HFF-Myc (cell line): Measurements from ENCODE around the gene C6orf132.

ENCODE experiments used
- DNase-seq: peaks from one replicate; pipeline ENCODE4 v3.0.0-alpha.2; 2011; ENCODE audit warnings: low read depth; ENCODE audit errors: extremely low read depth
- H3K4me3 ChIP-seq: replicated peaks from 2 replicates; pipeline ENCODE4 v1.5.1; 2011; ENCODE audit warnings: low read depth, mild to moderate bottlenecking, control low read depth, low read length
- TF ChIP-seq, protein P1 (sequence below): IDR thresholded peaks from 2 replicates; pipeline ENCODE4 v1.5.1; 2012; ENCODE audit warnings: mild to moderate bottlenecking, low read depth, low read length, control low read depth; ENCODE audit errors: missing control alignments

Gene C6orf132

DNA sequence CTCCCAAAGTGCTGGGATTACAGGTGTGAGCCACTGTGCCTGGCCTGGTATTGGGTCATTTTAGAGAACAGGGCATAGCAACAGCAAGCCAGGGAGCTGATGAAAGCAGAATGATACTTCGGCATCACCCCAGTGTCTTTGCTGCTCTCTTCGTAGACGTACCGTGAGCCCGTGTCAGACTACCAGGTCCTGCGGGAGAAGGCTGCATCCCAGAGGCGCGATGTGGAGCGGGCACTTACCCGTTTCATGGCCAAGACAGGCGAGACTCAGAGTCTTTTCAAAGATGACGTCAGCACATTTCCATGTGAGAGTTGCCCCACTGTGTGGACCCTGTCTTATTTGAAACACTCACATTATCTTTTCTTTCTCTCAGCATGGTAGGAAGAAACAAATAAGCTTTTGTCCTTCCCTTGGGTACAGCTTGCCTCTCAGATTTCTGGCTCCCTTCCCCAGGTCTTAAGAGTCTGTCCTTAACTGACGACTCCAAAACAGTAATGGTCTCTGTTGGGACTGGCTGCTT, 76.2 kb downstream of the C6orf132 start:
- TF ChIP-seq, protein P1, sequence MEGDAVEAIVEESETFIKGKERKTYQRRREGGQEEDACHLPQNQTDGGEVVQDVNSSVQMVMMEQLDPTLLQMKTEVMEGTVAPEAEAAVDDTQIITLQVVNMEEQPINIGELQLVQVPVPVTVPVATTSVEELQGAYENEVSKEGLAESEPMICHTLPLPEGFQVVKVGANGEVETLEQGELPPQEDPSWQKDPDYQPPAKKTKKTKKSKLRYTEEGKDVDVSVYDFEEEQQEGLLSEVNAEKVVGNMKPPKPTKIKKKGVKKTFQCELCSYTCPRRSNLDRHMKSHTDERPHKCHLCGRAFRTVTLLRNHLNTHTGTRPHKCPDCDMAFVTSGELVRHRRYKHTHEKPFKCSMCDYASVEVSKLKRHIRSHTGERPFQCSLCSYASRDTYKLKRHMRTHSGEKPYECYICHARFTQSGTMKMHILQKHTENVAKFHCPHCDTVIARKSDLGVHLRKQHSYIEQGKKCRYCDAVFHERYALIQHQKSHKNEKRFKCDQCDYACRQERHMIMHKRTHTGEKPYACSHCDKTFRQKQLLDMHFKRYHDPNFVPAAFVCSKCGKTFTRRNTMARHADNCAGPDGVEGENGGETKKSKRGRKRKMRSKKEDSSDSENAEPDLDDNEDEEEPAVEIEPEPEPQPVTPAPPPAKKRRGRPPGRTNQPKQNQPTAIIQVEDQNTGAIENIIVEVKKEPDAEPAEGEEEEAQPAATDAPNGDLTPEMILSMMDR: no peak
- no peak for DNase-seq
- H3K4me3 ChIP-seq: no peak overlapping the region

DNA sequence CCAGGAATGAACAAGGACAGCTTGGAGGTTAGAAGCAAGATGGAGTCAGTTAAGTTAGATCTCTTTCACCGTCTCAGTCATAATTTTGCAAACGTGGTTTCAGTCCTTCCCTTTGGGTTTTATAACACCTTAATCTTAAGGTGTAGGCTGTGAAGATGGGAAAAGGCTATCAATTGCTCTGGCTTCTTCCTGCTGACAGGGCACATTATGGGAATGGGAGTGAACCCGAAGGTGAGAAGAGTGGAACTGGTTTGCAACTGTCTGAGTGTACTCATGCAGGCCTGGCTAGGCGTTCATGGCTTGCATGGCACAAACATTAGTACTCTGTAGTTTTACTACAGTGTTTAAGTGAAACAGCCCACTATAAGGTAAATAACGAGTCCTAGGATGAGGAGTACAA, 82.7 kb downstream of the C6orf132 start:
- TF ChIP-seq, protein P1: no peak
- H3K4me3 ChIP-seq: no peak overlapping the region
- no peak for DNase-seq

DNA sequence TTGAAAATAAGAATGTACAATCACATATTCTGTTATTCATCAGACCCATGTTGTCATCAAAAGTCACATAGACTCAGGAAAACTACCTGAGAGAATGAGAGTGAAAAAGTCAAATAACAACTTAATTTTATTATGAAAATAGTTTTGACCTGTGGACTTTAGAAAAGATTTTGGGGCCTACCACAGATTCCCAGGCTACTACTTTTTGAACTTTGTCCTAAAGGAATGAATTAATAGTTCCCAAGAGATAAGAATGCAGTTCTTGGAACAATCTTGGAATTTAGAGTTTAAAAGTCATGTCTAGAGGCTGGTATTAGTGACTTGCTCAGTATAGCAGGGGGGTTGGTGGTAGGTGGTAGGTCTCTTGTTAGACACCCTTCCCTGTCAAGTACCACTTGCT, 88.8 kb downstream of the C6orf132 start:
- TF ChIP-seq, protein P1: no peak
- no peak overlapping the region for H3K4me3 ChIP-seq
- no peak for DNase-seq

DNA sequence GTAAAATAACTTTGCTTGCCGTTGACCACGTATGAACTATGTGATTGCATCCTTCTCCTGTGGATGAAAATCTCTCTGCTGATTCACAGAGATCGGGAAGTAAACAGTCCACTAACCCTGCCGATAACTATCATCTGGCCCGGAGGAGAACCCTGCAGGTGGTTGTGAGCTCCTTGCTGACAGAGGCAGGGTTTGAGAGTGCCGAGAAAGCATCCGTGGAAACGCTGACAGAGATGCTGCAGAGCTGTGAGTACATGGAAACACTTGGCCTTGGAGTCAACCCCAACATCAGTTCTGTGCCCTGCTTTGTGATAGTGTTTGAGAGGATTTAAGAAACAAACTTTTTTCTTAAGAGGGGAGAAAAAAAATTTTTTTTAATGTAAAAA, 91.2 kb downstream of the C6orf132 start:
- TF ChIP-seq, protein P1: no peak
- DNase-seq: no peak
- peak overlapping the region; percentile 75 for H3K4me3 ChIP-seq
